Measurements from ENCODE around the gene TBC1D24.
"Not testable (repeated sequence)": the region's sequence is repeated elsewhere in the genome, so short reads cannot be mapped to it uniquely, and the experiment has no call there.

TBC1D24 gene

DNA sequence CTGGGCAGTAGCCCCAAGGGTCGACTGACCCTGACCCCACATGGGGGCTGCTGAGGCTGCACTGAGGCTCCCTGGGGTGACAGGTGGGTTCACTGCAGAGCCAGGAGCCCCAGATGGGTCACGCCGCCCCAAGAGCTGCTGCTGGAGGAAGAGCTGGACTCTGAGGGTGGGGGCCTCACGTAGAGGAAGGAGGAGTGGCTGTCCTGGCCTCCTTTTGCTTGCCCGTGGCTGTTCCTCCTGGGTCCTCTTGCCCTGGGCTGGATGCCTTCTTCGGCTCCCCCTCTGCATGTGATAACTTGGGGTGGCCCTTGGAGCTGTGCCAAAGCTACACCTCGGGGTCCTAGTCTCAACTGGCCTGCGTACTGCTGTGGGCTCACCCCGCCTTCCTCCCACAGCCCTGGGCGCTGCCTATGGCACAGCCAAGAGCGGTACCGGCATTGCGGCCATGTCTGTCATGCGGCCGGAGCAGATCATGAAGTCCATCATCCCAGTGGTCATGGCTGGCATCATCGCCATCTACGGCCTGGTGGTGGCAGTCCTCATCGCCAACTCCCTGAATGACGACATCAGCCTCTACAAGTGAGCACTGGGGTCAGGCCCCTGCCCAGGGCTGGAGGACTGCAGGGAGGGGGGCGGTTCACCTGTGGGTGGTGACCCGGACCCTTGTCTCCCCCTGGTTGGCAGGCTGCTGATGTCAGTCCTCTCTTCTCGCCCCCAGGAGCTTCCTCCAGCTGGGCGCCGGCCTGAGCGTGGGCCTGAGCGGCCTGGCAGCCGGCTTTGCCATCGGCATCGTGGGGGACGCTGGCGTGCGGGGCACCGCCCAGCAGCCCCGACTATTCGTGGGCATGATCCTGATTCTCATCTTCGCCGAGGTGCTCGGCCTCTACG lies 44.1 kb downstream of the TBC1D24 start:
- DNase-seq, result no peak

DNA sequence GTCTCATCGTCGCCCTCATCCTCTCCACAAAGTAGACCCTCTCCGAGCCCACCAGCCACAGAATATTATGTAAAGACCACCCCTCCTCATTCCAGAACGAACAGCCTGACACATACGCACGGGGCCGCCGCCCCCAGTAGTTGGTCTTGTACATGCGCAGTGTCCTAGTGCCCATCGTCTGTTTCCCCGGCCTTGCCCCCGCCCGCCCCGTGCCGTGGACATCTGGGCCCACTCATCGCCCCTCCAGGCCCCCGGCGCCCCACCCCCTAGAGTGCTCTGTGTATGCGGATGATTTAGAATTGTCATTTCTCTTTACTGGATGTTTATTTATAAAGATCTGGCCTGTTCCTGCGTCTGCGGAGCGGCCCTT lies 44.8 kb downstream of the TBC1D24 start:
- no peak for DNase-seq

DNA sequence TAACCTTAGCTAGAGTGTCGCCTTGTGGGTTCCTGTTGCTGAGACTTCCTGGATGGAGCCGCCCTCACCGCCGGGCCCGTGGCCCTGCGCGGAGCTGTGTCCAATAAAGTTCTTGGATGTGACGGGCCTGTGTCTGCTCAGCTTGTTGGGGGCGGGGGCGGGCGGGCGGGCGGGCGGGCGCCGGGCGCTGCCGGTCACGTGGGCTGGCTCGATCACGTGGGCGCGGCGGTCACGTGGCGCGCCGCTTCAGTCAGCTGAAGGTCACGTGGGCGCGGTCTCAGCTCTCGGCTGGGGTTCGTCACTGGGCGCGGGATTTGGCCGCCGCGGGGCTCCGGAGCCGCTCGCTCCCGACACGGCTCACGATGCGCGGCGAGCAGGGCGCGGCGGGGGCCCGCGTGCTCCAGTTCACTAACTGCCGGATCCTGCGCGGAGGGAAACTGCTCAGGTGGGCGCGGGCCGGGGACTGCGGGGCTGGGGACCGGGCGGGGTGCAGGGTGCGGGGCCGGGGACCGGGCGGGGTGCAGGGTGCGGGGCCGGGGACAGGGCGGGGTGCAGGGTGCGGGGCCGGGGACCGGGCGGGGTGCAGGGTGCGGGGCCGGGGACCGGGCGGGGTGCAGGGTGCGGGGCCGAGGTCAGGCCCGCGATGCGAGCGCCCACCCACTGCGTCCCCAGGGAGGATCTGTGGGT lies 45.3 kb downstream of the TBC1D24 start, which contains the start of gene AMDHD2:
TSS of gene AMDHD2 (plus strand) at position 275 of the 687 bp plus-strand sequence. CDS start at position 363, 88 bp downstream.
- DNase-seq, result peak; percentile 94

DNA sequence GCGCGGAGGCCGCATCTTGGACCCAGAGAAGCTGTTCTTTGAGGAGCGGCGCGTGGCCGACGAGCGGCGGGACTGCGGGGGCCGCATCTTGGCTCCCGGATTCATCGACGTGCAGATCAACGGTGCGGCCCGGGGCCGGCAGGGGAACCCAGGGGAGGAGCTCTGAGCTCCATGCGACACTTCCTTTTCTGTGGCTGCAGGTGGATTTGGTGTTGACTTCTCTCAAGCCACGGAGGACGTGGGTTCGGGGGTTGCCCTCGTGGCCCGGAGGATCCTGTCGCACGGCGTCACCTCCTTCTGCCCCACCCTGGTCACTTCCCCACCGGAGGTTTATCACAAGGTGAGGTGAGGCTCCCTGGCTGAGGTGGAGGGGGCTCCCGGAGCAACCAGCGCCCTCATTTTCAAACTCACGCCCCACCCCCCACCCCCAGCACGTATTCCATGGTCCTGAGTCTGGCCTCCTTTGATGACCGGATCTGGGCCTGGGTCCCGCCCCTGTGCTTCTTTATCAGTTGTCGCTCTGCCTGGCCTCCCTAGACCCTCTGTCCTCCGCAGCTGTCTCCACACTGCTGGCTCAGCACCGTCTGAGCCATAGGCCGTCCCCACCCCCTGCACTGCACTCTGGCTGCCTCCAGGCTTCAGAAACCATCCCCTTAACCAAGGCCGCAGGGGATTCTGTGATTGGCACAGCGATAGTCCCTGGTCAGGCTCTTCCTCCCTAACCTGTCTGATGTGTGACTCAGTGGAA lies 46.0 kb downstream of the TBC1D24 start:
- DNase-seq, result peak; percentile 29

DNA sequence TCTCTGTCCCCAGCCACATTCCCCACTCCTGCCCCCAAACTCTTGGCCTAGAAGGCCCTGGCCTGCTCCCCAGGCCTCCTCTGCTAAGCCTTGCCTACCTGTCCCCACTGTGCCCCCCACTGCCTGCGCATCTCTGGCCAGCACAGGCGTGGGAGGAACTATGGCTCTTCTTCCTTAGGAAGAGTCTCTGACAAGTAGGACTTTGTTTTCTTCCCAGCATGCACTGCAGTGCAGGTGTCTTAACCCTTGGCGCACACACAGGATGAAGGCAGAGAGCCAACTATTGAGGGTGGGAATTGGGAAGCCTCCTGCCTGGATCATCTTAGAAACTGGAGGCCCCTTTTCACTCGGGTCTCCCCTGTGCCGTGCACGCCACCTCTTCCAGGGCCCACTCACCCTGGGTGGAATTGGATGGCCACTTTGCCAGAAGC lies 48.9 kb downstream of the TBC1D24 start:
- DNase-seq, result peak; percentile 24

DNA sequence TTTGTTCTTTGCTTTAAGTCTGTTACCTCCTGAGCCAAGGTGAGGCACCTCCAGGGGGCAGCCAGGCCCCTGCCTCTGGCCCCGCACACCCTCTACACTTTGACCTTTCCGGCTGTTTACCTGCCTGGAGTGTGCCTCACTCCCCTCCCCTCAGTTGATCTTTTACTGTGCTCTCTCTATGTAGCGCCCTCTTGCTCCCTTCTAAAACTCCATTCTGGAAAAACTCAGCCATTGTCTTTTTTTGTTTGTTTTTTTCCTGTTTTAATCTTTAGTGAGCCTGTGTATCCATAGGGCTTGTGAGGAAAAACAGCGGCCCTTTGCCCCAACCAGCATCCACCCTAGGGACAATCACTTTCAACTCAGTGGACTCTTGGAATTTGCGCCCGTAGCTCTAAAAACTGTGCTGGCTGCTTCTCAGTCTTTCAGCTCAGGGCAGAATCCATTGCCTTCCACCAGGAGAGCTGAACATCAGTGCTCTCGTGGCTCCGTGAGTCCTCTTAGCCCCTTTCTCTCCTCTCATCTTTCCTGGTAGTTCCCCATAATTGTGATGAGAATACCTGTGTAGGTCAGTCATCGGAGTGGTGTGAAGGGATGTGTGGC lies 49.5 kb downstream of the TBC1D24 start:
- DNase-seq, result peak; percentile 19

DNA sequence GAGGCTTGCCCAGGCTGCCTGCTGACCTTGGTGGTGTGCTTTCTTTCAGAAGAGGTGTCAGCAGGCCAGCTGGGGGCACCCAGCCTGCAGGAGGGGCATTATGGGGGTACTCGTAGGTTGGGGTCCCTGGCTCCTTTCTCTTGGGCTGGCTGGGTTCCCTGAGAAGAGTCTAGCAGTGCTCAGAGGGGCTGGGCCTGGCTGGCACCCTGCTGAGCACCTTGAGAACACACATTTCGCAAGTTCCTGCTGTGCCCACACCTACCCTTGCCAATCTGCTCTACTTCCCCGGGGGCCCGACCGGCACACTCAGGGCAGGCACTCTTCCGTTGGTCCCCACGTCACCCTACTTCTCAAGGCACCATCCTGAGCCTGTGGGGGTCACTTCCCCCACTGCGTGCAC lies 51.2 kb downstream of the TBC1D24 start:
- peak; percentile 34 for DNase-seq

DNA sequence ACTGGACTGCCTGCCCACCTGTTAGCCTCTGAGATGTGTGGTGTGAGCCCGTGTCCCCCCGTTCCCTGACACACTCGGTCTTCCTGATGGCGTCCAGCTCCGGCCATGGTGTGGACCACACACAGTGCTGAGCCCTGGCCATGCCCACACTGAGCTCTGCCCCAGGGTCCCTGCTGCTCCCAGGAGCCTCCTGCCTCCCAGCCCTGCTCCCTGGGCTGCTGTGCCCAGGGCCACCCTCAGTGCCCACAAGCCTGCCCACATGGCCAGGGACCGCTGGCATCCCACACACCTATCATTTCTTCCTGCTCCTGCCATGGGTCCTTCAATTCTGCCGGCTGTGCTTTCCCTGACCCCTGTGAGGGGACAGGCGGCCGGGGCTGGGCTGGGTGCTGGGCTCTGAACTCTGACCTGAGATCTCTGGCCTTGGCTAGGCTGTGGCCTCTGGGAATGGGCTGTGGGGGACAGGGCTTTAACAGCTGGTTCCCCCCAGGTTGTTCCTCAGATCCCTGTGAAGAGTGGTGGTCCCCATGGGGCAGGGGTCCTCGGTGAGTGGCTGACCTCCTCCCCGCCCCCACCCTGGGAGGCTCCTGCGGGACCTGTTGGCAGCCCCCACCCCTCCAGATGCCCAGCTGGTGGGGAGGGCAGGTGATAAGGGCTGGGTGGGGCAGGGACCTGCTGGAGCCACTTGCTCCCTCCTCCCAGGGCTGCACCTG lies 52.3 kb downstream of the TBC1D24 start:
- DNase-seq, result peak; percentile 27

DNA sequence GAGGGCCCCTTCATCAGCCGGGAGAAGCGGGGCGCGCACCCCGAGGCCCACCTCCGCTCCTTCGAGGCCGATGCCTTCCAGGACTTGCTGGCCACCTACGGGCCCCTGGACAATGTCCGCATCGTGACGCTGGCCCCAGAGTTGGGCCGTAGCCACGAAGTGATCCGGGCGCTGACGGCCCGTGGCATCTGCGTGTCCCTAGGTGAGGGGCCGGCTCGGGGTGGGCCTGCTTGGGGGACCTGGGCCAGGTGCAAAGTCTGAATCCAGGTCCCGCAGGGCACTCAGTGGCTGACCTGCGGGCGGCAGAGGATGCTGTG lies 52.8 kb downstream of the TBC1D24 start:
- DNase-seq, result no peak

DNA sequence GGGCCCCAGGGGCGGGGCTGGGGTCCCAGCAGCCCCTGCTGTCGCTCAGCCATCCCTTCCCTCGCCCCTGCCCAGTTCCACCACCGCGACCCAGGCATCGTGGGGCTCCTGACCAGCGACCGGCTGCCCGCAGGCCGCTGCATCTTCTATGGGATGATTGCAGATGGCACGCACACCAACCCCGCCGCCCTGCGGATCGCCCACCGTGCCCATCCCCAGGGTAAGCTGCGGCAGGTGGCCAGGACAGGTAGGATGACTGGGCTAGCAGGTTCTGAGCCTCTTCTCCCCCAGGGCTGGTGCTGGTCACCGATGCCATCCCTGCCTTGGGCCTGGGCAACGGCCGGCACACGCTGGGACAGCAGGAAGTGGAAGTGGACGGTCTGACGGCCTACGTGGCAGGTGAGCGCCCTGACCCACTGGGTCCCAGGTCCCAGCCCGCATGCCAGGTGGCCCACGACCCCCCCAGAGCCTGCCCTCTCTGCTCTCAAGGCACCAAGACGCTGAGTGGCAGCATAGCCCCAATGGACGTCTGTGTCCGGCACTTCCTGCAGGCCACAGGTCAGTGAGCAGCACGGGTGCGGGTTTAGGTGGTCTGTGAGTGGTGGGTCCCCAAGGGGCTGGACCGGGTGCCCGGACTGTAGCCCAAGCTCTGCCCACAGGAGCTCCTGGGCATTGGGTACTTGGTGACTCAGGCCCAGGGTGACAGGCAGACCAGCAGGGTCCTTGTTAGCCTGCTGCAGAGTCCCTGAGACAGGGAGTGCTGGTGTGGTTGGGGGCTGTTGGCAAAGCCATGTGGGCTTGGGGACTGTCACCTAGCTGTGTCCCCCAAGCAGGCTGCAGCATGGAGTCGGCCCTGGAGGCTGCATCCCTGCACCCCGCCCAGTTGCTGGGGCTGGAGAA lies 53.5 kb downstream of the TBC1D24 start:
- DNase-seq, result peak; percentile 25

DNA sequence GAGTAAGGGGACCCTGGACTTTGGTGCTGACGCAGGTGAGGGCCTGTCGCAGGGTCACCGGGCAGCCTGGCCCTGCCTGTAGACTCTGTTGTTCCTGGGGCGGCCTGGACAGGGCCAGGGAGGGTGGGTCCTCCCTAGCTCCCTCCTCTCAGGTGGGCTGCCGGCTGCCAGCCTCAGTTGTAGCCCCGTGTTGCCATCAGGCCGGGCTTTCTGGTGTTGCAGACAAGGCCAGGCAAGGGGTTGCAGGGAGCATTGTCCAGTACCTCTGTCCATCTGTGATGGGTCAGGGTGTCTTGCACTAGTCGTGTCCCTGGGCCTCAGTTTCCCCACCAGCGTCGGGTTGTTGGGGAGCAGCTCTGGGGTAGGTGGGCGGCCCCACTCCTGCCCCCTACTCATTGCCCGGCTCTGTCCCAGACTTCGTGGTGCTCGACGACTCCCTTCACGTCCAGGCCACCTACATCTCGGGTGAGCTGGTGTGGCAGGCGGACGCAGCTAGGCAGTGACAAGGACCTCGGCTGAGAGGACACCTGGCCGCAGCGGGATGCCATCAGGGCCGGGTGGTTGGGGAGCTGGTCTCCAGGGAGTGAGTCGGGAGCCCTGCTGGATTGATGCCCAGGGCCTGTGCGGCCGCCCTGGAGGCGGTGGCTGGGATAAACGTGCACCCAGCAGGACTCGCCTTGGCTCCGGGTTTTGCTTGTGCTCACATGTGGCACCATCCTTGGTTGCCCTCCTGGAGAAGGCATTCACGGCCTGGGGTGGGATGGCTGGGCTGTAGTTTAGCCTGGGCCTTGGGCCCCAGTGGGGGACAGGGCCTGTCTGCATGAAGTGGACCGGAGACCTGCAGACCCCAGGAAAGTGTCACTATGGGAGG lies 54.4 kb downstream of the TBC1D24 start:
- DNase-seq, result no peak

DNA sequence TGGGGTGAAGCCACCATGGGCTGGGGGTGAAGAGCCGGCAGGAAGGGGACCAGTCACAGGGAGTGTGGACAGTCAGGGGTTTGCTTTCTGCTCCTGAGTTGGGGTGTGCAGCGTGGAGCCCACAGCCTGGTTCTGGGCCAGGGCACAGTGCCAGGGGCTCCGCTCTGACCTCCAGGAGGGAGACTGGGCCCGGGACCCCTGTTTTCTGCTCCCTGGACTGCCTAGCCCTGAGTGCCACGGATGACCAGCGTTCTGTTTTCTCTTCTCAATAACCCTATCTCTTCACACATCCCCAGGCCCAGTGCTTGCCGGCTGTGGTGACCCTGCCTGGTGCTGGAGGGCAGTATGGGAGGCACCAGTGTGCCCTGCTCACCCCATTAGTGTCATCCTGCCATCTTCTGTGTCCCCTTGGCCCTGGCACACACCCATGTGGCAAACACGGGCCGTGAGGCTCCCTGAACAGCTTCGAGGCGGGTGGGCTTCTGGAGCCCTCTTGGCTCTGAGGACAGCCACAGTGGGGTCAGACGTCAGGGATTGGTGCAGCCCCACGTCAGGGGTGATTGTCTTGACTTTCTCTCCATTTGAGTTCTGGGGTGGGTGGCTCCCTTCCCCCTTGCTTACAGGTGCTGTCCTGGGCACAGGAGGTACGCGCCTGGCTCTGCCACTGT lies 55.2 kb downstream of the TBC1D24 start:
- no peak for DNase-seq

DNA sequence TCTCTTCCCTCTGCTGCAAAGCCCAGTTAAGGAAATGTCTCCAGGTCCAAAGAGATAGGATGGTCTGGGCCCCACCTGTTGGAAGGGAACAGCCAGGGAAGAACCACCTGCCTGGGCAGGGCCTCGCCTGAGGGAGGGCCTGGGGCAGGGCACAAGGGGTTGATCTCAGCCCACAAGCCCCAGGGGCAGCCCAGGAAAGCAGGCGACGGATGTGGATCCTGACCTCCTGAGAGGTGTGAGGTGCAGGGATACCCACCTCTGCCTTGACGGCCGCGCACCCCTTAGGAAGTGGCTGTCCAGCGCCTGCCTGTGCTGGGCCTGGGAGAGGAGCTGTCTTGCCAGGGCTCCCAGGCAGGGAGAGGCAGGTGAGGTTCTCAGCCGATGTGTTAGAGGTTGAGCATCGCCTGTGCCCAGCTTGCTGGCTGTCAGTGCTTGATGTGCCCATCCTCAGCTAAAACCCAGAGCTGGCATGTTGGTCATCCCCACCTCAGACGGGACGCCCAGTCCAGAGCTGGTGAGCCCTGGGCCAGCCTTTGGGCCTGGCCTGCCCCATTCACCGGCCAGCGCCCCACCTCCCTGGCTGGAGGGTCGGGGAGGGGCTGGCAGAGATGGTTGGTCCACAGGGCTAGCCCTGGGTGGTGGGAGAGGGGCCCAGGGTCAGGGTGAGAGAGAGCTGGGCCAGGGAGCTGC lies 55.8 kb downstream of the TBC1D24 start:
- DNase-seq, result no peak

DNA sequence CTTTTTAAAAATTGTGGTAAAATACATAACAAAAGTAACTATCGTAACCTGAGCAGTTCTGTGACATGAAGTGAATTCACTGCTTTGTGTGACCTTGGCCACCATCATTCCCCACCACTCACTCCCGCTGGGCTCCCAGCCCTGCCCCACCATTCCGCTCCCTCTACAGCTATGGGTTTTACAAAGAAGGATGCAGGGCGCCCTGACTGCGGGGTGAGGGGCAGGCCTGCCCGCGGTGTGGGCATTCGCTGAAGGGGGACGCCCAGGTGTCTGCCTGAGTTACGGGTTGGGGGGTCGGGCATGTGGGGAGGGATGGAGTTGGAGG lies 56.4 kb downstream of the TBC1D24 start, which contains the start of gene CEMP1:
TSS of gene CEMP1 (minus strand) at position 38 of the 325 bp plus-strand sequence. CDS start 335 bp downstream, outside the sequence.
- no peak for DNase-seq

DNA sequence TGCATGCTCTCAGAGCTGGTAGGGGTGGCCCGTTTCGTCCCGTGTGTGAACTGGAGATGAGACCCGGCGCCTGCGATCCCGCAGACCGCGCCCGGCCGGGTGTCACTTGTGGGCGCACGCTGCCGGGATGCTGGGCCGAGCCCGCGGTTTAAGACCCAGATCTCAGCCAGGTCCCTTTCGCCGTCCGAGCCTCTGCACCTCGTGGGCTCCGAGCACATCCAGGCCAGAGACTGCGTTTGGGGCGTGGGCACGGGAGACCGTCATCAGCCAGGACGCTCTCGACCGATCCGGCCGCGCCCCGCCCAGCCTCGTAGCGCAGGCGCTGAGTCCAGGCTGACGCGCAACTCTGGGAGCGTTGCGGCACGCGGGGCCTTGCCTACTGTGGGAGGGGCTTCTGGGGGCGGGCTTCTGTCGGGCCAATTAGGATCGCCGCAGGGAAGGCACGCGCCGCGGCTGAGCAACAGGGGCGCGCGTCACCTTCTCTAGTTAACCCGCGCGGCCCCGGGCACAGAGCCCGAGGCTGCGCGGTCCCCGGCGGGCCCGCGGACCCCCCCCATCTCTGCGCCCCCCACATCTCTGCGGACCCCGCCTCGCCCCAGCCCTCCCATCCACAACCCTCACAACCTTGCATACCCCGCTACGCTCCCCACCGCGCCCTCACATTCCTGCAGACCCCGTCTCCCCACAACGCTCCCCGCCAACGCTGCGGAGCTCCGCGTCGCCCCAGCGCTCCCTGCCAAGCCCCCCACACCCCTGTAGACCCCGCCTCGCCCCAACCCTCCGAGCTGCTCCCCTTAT lies 57.0 kb downstream of the TBC1D24 start:
- peak; percentile 98 for DNase-seq

DNA sequence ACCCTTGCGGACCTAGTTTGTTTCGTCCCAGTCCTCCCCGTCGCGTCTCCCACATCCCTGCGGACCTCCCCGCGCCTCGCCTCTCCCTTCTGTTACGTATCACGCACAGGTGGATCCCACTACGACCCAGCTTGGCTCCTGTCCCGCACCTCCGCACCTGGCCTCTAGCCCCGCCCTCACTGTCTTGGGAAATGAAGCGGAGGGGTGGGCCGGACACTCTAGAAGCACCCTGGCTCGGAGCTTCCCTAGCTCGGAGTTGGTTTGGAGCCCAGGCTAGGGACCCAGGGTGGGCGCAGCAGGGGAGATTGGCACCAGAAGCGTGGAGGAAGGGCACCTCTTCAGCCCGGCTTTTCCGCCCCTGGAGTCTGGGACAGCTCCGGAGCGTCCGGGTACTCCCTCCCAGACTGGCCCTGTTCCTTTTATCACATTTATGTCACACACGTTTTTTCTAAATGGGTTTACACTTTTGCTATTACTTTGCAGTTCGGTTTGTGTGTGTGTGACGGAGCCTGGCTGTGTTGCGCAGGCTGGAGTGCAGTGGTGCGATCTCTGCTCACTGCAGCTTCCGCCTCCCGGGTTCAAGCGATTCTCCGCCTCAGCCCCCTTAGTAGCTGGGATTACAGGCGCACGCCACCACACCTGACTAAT lies 57.7 kb downstream of the TBC1D24 start:
- peak; percentile 53 for DNase-seq

DNA sequence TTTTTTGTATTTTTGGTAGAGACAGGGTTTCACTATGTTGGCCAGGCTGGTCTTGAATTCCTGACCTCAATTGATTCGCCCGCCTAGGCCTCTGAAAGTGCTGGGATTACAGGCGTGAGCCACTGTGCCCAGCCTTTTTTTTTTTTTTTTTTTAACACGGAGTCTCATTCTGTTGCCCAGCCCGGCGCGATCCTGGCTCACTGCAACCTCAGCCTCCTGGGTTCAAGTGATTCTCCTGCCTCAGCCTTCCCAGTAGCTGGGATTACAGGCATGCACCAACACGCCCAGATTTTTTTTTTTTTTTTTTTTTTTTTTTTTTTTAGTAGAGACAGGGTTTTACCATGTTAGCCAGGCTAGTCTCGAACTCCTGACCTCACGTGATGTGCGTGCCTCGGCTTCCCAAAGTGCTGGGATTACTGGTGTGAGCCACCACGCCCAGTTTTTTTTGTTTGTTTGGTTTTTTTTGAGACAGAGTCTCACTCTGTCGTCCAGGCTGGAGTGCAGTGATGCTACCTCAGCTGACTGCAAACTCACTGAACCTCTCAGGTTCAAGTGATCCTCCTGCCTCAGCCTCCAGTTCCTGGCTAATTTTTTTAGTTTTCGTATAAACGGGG lies 58.3 kb downstream of the TBC1D24 start:
- not testable (repeated sequence) for DNase-seq
